Ishikawa (cell line): ENCODE data around the gene MYRIP.

ENCODE experiments used
- CEBPB ChIP-seq: IDR thresholded peaks from 2 replicates; pipeline ENCODE4 v1.6.1; 2012
- CREB1 ChIP-seq: IDR thresholded peaks from 2 replicates; pipeline ENCODE4 v1.6.1; 2012; ENCODE audit warnings: low read depth
- EGR1 ChIP-seq: IDR thresholded peaks from 2 replicates; pipeline ENCODE4 v1.6.1; 2012
- EP300 ChIP-seq: IDR thresholded peaks from 2 replicates; pipeline ENCODE4 v1.6.1; 2012; ENCODE audit warnings: borderline replicate concordance
- FOXM1 ChIP-seq: IDR thresholded peaks from 2 replicates; pipeline ENCODE4 v1.6.1; 2012; ENCODE audit warnings: low read depth, borderline replicate concordance
- MAX ChIP-seq: IDR thresholded peaks from 2 replicates; pipeline ENCODE4 v1.6.1; 2012
- NFIC ChIP-seq: IDR thresholded peaks from 2 replicates; pipeline ENCODE4 v1.6.1; 2012
- RAD21 ChIP-seq: IDR thresholded peaks from 2 replicates; pipeline ENCODE4 v1.6.1; 2012; ENCODE audit warnings: low read depth
- REST ChIP-seq: IDR thresholded peaks from 2 replicates; pipeline ENCODE4 v1.6.1; 2012; ENCODE audit warnings: low read depth, mild to moderate bottlenecking
- TAF1 ChIP-seq: IDR thresholded peaks from 2 replicates; pipeline ENCODE4 v1.6.1; 2012; ENCODE audit warnings: low read depth, mild to moderate bottlenecking
- TCF12 ChIP-seq: IDR thresholded peaks from 2 replicates; pipeline ENCODE4 v1.6.1; 2012; ENCODE audit warnings: low read depth
- TEAD4 ChIP-seq: IDR thresholded peaks from 2 replicates; pipeline ENCODE4 v1.6.1; 2012
- USF1 ChIP-seq: IDR thresholded peaks from 2 replicates; pipeline ENCODE4 v1.6.1; 2012
- YY1 ChIP-seq: IDR thresholded peaks from 2 replicates; pipeline ENCODE4 v1.6.1; 2012; ENCODE audit warnings: low read depth
- ZBTB7A ChIP-seq: IDR thresholded peaks from 2 replicates; pipeline ENCODE4 v1.6.1; 2012; ENCODE audit warnings: low read depth

MYRIP gene

GRCh38 chr3:40116478-40117177 lies 307.2 kb downstream of the MYRIP start:
- TF ChIP-seq CREB1 = no peak
- TF ChIP-seq USF1 = no peak
- no peak for TF ChIP-seq TAF1
- TF ChIP-seq TEAD4 = no peak
- TF ChIP-seq EP300 = no peak
- no peak for TF ChIP-seq NFIC
- no peak for TF ChIP-seq FOXM1
- TF ChIP-seq CEBPB = no peak
- no peak for TF ChIP-seq YY1
- no peak for TF ChIP-seq EGR1
- TF ChIP-seq TCF12 = no peak
- TF ChIP-seq MAX = no peak
- TF ChIP-seq REST = no peak
- TF ChIP-seq RAD21 = no peak
- TF ChIP-seq ZBTB7A = no peak

DNA sequence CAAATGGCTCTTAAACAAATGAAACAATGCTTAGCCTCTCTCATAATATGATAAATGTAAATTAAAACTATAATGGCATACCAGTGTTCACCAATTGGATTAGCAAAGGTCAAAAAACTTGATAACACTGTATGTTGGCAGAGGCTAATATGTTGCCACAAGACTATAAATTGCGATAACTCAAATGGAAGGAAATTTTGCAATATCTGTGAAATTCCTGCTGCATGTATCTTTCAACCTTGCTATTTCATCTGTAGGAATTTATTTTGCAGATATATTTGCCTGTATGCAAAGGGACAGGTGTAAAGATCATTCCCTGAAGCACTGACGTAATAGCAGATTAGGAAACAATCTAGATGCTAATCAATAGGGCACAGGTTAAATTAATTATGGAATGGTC lies 308.7 kb downstream of the MYRIP start:
- TF ChIP-seq TCF12 = no peak
- TF ChIP-seq CREB1 = no peak
- TF ChIP-seq REST = no peak
- TF ChIP-seq CEBPB = no peak

- no peak for TF ChIP-seq CEBPB
- TF ChIP-seq NFIC = no peak
- no peak for TF ChIP-seq MAX
- no peak for TF ChIP-seq RAD21
- TF ChIP-seq CREB1 = no peak
- TF ChIP-seq TCF12 = no peak
- TF ChIP-seq FOXM1 = no peak
- TF ChIP-seq TEAD4 = no peak
- TF ChIP-seq EGR1 = no peak
- TF ChIP-seq ZBTB7A = no peak
- no peak for TF ChIP-seq REST
- TF ChIP-seq EP300 = no peak
- TF ChIP-seq TAF1 = no peak
These were observed 310.8 kb downstream of the MYRIP start for GRCh38 chr3:40120067-40120692.

DNA sequence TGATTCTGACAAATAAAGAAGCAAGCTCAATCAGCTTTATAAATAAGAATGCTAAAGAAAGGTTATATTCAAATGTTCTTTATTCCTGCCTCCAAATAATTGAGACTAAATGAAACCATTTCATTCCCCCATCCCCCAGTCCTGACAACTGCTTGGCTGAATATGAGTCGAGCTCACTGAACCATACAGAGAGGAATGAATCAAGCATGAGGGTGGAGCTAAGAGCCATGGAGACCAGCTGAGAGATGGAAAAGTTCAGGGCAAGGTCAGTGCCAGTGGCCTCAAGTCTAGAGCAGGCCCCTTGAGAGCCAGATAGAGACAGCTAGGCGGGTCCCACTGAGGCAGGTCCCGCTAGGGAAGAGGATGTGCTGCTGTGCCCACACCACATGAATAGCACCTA lies 311.4 kb downstream of the MYRIP start:
- TF ChIP-seq EP300 (no peak), NFIC (no peak), EGR1 (no peak), RAD21 (no peak), CREB1 (no peak), REST (no peak), MAX (no peak), TCF12 (no peak), YY1 (no peak), ZBTB7A (no peak), USF1 (no peak), TAF1 (no peak), FOXM1 (no peak), TEAD4 (no peak), CEBPB (no peak)
